Activated CD8-positive, alpha-beta memory T cell treated with anti-CD3 and anti-CD28 coated beads for 36 hours (primary cell): ENCODE data around the gene MALSU1. TPM values are rescaled to one million over a fixed set of nuclear protein-coding genes. Genes with fewer than 3 reads are reported as not detected.

Source experiments
- CTCF ChIA-PET: fragments of 350-600 bp; sonication (Branson Sonifier 250); formaldehyde crosslinking; loops from one replicate; lab custom pipeline; 2021; ENCODE audit warnings: antibody characterized with exemption; lab: Charles Lee
- POLR2A ChIA-PET: fragments of 350-600 bp; sonication (Branson Sonifier 250); formaldehyde crosslinking; loops from one replicate; lab custom pipeline; 2021; ENCODE audit warnings: antibody characterized with exemption; lab: Charles Lee
- total RNA-seq, 2 experiments: library from RNA; stranded (reverse); gene quantifications; one replicate each; pipeline ENCODE4 v1.2.3, GENCODE V29; 2021

MALSU1 gene
- total RNA-seq, 2 experiments from 2014 or later, result 104 to 105 TPM

DNA sequence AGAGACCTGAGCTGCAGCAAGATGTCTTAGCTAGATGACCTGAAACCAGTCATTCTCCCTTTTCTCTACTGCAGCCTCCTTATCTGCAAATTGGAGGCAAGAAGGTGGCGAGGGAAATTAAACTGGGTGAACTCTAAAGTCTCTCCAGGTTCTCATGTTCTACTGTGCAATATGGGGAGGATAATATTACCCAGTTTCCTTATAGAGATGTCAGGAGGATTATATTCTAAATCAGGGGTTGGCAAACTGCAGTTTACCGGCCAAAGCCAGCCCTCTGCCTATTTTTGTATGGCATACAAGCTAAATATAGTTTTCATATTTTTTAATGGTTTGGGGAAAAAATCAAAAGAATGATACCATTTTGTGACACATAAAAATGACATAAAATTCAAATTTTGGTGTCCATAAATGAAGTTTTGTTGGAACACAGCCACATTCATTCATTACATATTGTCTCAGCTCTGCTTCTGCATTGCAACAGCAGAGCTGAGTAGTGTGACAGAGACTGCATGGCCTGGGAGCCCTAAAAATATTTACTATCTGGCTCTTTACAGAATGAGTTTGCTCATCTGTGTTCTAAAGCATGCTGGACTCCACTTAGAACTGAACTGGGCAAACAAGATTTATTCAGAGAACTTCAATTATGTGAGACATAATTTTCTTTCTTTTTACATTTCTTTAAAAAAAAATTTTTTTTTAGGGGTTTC, 19.2 kb upstream of the MALSU1 start:
- ChIA-PET POLR2A (no interaction called here), CTCF (interaction anchor here (1.2 kb wide), 1 partner anchor 12 kb away, joined by 3 read pairs; no protein-coding TSS in a partner anchor)

DNA sequence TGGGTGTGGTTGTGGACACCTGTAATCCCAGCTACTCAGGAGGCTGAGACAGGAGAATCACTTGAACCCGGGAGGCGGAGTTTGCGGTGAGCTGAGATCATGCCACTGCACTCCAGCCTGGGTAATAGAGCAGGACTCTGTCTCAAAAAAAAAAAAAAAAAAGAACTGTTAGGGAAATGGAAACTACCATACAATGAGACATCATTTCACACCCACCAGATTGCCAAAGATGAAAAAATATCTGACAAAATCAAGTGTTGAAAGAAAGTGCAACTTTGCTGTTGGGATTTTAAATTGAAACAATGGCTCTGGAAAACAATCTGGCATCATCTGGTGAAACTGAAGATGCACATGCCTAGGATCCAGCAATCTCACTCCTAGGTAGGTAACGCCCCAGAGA, 16.1 kb upstream of the MALSU1 start:
- POLR2A ChIA-PET, result no interaction called here
- CTCF ChIA-PET, result interaction anchor here (0.6 kb wide), 1 partner anchor 93 kb away, joined by 3 read pairs; no protein-coding TSS in a partner anchor

DNA sequence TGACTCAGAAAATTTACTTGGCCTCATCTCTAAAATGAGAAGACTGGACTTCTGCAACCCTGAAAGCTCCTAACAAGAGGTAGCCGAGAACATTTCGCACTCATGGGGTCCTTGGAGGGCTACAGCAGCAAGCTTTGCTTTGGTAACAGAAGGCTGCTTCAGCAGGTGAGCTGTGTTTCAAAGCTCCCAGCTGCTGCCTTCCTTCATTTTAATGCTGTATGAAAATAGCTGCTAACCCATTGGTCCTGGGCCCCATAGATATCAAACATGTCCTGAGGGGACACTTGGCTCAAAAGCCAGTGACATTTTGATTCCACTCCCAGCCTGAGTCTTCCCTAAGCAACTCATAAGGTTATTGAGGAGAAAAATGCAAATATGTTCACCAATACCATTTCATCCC, 14.3 kb upstream of the MALSU1 start:
- ChIA-PET CTCF (interaction anchor here (0.6 kb wide), 1 partner anchor 168 kb away, joined by 3 read pairs; no protein-coding TSS in a partner anchor), POLR2A (no interaction called here)

DNA sequence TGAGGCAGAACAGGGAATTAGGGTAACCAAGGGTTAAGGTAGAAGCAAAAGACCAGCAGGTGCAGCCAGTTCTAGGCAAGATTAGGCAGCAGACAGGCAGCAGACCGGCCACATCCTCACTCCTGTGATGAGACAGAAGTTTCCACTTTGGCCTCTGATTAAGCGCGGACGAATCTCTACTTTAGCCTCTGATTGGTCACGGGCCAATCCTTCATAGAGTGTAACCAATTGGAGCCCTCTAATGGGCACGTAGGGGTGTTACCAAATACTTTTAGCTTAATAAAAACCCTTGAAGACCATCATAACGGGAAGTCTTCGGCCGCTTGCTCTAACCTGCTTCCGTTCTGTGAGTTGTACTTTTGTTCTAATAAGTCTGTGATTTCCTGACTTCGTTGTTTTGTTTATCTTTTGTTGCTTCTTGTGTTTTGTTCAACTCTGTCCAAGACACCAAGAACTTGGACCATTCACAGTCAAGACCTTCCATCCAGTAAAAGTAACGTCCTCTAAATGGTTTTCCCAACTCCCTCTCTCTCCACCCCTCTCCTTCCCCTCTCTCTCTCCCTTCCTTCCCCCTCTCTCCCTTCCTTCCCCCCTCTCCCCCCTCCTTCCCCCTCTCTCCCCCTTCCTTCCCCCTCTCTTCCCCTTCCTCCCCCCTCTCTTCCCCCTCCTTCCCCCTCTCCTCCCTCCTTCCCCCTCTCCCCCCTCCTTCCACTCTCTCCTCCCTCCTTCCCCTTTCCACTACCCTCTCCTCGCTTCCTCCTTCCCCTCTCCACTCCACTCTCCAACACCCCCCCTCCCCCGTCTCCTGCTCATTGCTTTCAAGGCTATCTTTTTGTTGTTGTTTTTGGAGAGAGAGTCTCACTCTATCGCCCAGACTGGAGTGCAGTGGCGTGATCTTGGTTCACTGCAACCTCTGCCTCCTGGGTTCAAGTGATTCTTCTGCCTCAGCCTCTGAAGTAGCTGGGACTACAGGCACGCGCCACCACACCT, 13.2 kb upstream of the MALSU1 start:
- ChIA-PET POLR2A (no interaction called here), CTCF (no interaction called here)

DNA sequence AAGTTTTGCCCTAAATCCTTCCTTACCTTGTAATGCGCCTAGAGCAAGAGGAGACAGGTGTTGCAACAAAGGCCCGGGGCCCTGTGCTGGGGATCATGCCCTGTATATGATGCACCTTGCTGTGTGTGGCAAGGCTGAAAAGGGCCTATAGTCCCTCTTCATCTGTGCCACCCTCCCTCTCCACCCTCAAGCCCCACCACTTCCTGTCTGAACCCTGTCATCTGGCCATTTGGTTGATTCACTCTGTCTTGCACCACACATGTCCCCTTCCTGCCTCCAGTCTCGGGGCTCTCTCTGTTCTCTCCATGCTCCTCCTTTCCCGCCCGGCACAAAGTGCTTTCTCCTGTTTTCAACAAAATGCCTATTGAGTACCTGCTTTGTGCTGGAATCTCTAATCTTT, 11.5 kb upstream of the MALSU1 start:
- CTCF ChIA-PET, result no interaction called here
- POLR2A ChIA-PET, result no interaction called here

DNA sequence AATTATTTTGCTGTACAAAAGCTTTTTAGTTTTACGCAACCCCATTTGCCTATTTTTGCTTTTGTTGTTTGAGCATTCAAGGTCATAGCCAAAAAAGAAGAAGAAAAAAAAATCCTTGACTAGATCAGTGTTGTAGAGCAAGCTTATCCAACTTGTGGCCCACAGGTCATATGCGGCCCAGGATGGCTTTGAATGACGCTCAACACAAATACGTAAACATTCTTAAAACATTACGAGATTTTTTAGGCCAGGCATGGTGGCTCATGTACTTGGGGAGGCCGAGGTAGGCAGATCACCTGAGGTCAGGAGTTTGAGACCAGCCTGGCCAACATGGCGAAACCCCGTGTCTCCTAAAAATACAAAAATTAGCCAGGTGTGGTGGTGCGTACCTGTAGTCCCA, 8.1 kb upstream of the MALSU1 start:
- POLR2A ChIA-PET, result no interaction called here
- CTCF ChIA-PET, result interaction anchor here (0.9 kb wide), 1 partner anchor 205 kb away, joined by 7 read pairs; no protein-coding TSS in a partner anchor

- POLR2A ChIA-PET, result no interaction called here
These were observed 7.1 kb upstream of the MALSU1 start for GRCh38 chr7:23291957-23292560.

GRCh38 chr7:23292623-23293022, 6.5 kb upstream of the MALSU1 start:
- CTCF ChIA-PET, result interaction anchor here (0.5 to 1.4 kb wide), 2 partner anchors 12 to 207 kb away, joined by 3 read pairs; no protein-coding TSS in a partner anchor
- POLR2A ChIA-PET, result no interaction called here

More at GRCh38 chr7:23291957-23292560, 7.1 kb upstream of the MALSU1 start:
- CTCF ChIA-PET, result interaction anchor here (0.5 to 1.4 kb wide), 2 partner anchors 12 to 206 kb away, joined by 3 read pairs; no protein-coding TSS in a partner anchor

- POLR2A ChIA-PET, result no interaction called here
- CTCF ChIA-PET, result no interaction called here
These were observed 5.6 kb upstream of the MALSU1 start for GRCh38 chr7:23293500-23294073.

DNA sequence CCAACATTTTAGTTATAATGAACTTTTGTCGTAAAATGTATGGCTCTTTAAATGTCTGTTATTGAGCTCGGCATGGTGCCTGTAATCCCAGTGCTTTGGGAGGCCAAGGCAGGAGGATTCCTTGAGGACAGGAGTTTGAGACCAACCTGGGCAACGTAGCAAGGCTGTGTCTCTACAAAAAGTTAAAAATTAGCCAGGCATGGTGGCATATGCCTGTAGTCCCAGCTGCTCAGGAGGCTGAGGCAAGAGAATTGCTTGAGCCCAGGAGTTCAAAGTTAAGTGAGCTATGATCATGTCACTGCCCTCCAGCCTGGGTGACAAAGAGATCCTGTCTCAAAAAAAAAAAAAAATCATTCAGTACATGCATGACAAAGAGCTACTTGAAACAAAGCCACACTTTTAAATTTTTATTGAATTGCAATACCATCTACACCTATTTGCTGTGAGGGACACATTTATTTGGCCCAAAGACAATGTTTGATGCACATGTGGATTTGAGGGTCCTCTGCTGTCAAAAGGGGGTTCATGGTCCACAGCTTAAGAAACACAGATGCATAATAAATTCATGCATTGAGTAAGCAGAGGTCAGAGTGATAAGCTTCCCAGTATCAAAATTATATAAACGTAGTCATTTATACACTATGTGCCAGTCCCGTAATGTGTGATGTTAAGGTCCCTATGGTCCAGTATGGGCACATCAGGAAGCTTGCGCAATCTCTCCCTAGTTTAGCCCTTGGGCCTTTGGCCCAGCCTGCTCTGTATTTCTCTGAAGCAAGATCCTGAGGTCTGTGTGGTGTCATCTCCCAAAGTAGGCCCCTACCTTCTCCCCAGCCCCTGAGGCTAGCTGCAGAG, 4.4 kb upstream of the MALSU1 start:
- CTCF ChIA-PET, result interaction anchor here (0.6 kb wide), 1 partner anchor 33 kb away, joined by 3 read pairs; no protein-coding TSS in a partner anchor
- POLR2A ChIA-PET, result no interaction called here

GRCh38 chr7:23295401-23295697, 3.8 kb upstream of the MALSU1 start:
- ChIA-PET POLR2A (no interaction called here), CTCF (no interaction called here)

DNA sequence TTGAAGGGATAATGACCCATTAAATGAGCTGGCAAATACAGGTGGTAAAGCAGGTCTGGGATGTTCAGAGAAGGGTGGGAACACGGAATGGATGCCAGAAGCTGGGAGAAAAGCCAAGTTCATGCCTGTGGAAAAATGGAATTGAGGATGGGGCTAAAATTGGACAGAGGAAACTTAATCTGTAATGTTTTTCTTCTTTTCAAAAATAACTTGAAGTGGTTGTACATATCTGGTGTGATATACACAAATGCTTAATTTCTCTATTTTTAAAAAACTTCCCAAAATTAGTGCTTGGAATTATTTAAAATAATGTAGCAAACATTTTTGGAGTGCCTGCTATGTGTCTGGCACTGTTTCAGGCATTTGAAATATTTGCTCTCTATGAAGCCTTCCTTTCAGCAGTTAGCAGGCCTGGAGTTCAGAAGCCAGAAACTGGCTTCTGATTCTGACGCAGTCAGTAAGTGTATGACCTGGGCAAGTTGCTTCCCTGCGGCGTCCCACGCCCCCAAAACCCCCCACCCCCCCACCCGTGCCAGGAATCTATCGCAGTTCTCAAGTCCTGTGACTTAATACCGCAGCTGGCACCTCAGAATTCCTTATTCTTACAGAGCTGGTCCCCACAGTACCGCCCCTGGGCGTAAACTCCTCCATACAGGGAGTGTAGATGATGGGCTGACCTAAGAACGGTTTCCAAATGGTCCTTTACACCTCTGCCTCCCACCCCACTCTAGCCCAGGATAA, 828 bp upstream of the MALSU1 start:
- POLR2A ChIA-PET, result interaction anchor here (0.7 kb wide), 1 partner anchor 232 kb away, joined by 3 read pairs; no protein-coding TSS in a partner anchor
- CTCF ChIA-PET, result interaction anchor here (0.6 to 1.8 kb wide), 4 partner anchors 9 to 153 kb away, joined by 3 to 5 read pairs (median 3); no protein-coding TSS in a partner anchor

- ChIA-PET CTCF (interaction anchor here (0.9 to 1.3 kb wide), 2 partner anchors 36 to 162 kb away, joined by 3 read pairs; no protein-coding TSS in a partner anchor), POLR2A (interaction anchor here (1.1 kb wide), 1 partner anchor 231 kb away, joined by 3 read pairs; no protein-coding TSS in a partner anchor)
These were observed 696 bp downstream of the MALSU1 start for GRCh38 chr7:23299770-23300300.

DNA sequence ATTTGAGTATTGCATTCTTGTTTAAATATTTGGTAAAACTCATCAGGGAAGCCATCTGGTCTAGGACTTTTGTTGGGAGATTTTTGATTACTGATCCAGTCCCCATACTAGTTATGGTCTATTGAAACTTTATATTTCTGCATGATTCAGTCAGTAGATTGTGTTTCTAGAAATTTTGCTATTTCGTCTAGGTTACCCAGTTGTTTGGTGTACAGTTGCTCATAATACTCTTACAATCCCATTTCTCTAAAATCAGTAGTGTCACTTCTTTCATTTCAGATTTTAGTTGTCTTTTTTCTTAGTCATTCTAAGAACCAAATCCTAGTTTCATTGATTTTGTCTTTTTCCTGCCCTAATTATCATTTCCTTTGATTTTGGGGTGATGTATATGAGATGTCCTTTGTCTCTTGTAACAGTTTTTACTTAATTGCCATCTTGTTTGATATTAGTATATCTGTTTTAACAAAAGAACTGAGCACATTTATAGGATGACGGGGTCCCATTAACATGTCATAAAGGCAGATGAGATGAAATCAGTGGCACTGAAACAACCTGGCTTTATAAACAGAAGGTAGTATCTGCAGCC, 7.9 kb downstream of the MALSU1 start:
- CTCF ChIA-PET, result no interaction called here
- POLR2A ChIA-PET, result no interaction called here

DNA sequence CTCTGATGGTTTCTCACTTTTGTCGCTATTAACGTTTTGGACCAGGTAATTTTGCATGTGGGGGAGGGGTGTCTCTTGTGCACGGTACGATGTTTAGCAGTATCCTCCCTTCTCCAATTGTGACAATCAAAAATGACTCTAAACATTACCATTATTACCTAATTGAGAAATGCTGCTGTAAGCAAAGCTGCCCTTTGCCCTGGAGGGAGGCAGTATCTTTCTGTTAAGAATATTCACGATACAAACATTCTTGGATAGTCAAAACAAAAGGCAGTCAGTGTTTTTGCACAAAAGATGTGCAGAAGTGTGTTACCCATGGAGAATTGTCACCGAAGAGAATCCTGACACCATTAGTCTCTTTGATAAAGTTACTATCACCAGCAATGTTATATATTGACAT, 9.6 kb downstream of the MALSU1 start:
- ChIA-PET POLR2A (no interaction called here), CTCF (interaction anchor here (0.6 kb wide), 2 partner anchors 28 to 175 kb away, joined by 3 read pairs; no protein-coding TSS in a partner anchor)

DNA sequence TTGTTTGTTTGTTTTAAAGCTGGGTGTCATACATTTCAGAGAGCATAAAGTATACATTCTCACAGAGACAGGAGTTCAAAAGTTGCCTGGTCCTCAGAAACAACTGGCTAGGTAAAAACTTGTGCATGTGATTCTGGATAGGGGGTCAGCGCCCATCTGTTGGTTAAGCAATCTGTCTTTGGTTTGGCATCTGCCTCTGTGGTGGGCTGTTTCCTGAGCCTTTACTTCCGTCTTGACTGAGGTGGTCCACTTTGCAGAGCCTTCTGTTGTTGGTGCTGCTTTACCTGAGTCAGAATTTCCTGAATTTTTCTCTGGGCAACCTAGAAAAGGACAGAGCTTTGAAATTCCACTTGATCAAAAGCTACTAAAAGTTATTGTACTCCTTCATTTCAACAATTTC, 13.0 kb downstream of the MALSU1 start:
- ChIA-PET POLR2A (interaction anchor here (0.6 kb wide), 1 partner anchor 180 kb away, joined by 3 read pairs; no protein-coding TSS in a partner anchor), CTCF (interaction anchor here (0.5 kb wide), 1 partner anchor 200 kb away, joined by 3 read pairs; no protein-coding TSS in a partner anchor)

GRCh38 chr7:23315366-23315765, 16.2 kb downstream of the MALSU1 start:
- ChIA-PET POLR2A (no interaction called here), CTCF (no interaction called here)
